Right ventricle myocardium superior (tissue), 1 donor: ENCODE measurements around the gene HHATL. TPM values are rescaled to one million over a fixed set of nuclear protein-coding genes. Genes with fewer than 3 reads are reported as not detected.

ENCODE experiments used
- ATAC-seq: fragments of 200-7000 bp; cut with Tn5 transposase; one replicate; pipeline ENCODE4 v1.9.1; 2020; ENCODE audit warnings: mild to moderate bottlenecking; ENCODE audit not compliant: poor library complexity
- DNase-seq: peaks from one replicate; pipeline ENCODE4 v3.0.0-alpha.2; 2020
- intact Hi-C: fragments of 100-400 bp; cut with DNase I; formaldehyde crosslinking; loops from one replicate; pipeline ENCODE4 v1.11.2; 2022
- total RNA-seq: library from RNA; stranded (reverse); fragmentation: NEBNext Ultra II Directional; extraction: Animal tissue kit (Norgen Biotek cat#: 25700); gene quantifications from one replicate; pipeline ENCODE4 v1.2.1, GENCODE V29; 2021
- donor health status: DM: no; HTN: yes; CAD: no; lungs with severe emphysema.

Gene HHATL
- total RNA-seq, 1 donor from 2014 or later = 486 TPM

DNA sequence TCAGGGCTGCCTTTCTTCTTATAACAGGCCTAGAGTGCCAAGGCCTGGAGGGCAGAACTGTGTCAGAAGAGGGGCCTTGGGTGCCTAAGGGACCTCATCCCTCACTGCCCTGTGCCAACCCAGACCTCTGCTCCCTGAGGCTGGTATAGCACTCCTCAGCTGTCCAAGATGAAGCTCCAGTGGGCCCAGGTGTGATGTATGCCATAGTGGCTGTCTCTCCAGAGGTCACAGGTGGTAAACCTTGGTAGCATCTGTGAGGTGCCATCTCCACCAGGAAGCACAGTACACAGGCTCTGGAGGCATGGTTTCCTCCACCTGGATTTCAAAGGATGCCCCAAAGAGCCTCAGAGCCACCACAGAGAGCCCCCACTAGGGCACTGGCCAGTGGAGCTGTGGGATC, 29.5 kb downstream of the HHATL start:
- DNase-seq (no peak), ATAC-seq (no peak)
- intact Hi-C loops = no loop called here

DNA sequence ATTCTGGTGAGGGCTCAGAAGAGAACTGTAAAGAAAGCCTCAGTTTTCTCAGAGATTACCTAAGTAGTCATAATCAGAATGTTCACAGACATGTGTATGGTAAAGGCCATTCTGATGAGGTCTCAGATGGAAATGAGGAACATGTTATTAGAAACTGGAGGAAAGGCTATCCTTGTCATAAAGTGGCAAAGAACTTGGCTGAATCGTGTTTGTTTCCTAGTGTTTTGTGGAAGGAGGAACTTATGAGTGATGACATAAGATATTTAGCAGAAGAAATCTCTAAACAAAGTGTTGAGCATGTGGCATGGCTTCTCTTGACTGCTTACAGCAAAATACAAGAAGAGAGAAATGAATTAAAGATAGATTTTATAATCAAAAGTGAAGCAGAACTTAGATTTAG, 30.1 kb downstream of the HHATL start:
- intact Hi-C loops = no loop called here
- no peak for ATAC-seq
- DNase-seq = no peak

DNA sequence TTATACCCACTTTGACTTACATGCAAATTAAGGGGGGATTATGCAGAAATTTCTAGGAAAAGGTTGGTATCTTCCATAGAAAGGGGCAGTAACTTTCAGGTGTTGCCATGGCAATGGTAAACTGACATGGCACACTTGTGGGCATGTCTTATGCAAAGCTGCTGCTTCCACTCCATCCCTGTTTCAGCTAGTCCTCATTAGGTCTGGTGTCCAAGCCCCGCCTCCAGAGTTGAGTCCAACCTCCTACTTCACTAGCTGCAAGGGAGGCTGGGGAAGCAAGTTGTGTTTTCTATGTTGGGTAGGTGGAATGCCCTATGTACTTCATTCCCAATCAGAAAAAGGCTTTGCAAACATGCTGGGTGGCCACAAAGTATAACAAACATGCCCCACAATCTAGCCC, 31.9 kb downstream of the HHATL start:
- ATAC-seq (no peak), DNase-seq (no peak)
- intact Hi-C loops = no loop called here

DNA sequence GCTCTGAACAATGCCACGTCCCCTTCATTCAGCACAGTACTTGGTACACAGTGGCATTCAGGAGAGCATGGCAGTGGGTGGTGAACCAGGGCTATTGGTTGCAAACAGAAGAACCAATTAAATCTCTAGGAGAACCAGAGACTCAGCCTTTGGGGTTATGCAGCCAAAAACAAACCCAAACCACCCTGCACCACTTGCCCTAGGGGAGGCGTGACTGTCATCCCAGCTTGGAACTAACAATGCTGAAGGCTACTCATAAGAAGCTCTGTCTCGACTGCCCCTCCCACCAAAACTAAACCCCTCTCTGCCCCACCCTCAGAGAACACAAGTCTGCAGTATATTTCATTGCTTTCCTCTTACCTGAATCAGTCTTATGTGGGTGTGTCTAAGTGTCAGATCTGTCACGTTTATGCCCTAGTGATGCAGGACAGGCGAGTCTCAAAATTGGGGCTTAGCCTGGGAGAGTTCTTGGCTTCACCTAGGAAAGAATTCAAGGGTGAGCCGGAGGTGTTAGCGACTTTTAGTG, 32.5 kb downstream of the HHATL start:
- intact Hi-C loops = no loop called here
- no peak for ATAC-seq
- DNase-seq = no peak

DNA sequence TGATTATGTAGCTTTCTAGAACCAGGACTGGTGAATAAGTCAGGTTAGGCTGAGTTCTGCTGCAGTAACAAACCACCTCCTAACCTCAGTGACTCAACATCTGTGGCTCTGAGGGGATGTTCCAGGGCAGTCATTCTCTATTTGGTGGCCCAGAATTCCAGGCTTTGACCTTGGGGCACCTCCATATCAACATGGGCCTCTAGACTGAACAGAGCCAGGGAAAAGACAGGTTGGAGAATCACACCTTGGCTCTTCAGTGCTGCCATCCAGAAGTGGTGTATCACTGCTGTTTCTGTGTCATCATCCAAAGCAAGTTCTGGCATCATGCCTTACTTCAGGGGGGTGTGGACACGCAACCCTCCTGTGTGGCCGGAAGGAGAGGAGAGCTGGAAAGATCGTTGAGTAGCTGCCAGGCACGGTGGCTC, 33.8 kb downstream of the HHATL start:
- intact Hi-C loops = no loop called here
- peak; percentile 33 for DNase-seq
- ATAC-seq = no peak

DNA sequence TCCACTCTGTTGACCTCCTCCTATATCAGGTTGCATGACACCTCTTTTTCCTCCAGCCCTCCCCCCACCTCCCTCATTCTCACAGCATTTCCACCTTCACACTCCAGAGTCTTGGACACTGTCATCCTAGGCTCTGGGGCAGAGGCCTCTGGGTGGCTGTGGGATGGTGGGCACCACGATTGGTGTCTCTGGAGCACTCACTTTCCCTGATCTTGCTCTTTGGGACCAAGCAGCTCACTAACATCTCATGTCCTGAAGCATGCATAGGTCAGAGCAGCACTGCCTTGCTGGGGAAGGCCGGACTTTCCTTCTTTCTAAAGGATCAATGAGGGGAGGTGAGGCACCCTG, 34.2 kb downstream of the HHATL start:
- intact Hi-C loops = no loop called here

DNA sequence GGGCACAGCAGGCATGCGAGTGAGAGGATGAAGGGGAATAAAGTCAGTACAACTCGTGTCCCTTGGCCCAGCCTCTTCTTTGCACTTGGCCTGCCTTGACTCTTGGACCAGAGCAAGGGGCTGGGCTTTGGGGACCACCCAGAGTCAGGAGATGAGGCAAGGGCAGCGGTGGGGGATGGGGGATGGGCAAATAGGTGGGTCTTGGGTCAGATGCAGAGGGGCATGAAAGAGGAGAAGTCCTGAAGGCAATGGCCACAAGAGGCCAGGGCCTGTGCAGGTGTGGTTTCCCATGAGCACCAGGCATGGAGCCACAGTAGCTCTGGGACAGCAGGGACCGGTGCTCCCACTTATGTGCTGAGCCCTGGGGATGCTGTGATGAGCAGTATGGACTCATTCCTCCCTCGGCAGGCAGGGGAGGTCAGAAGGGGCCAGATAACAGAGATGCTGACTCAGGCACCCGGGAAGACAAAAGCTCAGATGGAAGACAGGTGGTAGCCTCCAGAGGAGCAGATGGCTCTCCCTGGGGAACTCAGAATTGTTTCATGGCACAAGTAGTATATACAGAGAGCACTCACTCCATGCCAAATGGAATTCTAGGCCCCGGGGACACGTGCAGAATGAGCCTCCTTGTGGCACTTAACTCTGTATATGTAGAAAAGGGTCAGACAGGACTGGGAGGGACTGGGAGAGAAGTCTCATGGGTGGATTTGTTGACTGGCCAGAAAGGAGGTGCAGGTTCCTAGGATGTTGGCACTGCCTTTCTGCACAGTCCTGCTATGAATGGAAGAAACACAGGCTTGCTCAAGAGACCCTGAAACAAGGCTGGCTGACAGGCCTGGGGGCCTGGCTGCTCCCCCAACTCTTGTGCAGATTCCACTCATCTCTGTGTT, 34.8 kb downstream of the HHATL start:
- ATAC-seq (peak; percentile 1), DNase-seq (peak; percentile 37)

More for the DNA sequence above, 34.2 kb downstream of the HHATL start:
- ATAC-seq (no peak), DNase-seq (no peak)

DNA sequence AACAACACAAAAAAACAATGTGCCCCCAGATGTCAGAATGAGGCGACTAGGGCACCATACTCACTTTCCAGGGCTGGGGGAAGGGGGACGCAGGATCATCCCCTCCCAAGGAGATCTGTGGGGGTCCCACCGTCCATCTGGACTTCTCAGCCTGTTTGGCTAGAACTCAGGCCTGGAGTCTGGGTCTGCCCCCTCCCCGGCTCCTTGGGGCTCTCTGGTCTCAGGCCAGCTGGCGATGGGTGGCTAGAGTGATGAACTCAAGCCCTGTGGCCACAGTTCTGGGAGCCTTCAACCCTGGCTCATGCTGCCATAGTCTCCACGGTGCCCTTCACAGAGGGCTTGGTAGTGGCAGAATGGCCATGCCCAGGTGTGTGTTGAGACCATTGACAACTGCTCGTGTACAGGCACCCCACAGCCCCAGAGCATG, 35.5 kb downstream of the HHATL start:
- DNase-seq = peak; percentile 35
- peak; percentile 9 for ATAC-seq
- intact Hi-C loops = no loop called here

More for the DNA sequence above, 34.8 kb downstream of the HHATL start:
- intact Hi-C loops = no loop called here

DNA sequence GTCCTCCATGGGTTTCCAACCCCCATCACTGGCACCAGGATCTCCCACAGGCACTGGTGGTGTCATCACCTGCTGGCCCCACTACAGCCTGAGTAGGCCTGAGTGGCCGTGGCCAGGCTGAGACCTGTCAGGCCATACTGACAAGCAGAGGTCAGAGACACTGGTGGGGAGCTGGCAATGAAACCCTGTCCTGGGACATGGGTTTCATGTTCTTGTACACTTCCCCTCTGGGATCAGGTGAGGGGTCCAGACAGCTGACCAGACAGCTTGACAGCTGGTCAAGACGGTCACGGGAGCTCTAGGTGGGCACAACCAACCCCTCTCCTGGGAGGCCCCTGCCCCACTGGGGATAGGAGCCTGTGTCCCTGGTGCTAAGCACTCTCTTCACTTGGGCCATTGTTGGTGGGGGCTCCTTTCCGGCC, 36.0 kb downstream of the HHATL start:
- intact Hi-C loops = no loop called here
- ATAC-seq = peak; percentile 49
- no peak for DNase-seq

DNA sequence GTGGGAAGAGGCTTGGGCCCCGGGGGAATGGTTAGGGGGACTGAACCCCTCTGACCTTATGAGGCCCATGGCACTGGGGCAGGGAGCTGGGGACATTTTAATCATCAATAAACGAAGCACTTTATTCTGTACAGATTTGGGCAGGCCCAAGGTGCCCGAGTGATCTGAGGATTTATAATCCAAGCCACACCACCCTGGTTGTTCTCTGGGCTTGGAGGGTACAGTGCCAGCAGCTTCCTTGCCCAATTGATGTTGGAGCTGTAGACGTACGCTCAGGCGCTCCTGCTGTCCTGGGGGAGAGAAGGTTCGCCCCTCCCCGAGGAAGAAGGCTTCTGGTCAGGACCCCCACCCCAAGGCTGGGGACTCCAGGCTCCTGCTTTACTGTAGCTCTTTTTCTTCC, 36.6 kb downstream of the HHATL start:
- intact Hi-C loops = no loop called here
- ATAC-seq = peak; percentile 14
- no peak for DNase-seq

DNA sequence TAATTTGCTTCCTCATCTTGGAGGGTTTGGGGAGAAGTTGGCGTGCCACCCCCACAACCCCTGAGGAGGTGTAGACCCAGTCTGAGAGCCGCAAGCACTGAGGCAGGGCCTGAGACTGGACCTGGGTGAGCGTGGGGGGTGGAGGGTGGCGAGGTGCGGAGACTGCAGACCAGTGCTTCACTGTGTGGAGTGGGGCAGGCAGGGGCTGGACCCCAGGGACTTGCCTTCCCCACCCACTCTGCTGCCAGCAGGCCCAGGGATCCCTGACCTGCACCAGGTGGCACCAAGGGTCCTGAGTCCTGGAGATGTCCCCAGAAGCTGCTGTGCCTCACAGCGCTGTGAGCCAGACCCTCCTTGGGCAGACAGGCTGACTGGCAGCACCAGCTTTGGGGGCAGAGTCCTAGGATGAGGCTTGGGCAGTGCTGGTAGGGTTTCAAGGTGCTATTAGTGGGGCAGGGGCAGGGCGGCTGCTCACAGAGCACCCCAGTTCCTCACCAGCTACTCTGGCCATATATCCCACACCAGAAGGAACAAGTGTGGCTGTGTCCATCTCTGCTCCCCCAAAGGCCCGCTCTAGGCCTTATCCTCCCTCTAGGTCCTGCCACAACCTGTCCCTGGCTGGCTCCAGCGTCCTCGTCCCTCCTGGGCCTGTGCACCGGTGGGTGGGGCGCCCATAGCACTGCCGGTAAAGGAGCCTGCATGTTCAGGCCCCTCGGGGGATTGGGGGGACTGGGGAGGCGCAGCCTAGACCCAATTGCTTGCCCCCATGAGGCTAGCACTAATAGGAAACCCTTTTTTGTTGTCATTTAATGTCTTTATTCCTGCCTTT, 37.3 kb downstream of the HHATL start:
- no peak for ATAC-seq
- no peak for DNase-seq
- intact Hi-C loops = no loop called here

DNA sequence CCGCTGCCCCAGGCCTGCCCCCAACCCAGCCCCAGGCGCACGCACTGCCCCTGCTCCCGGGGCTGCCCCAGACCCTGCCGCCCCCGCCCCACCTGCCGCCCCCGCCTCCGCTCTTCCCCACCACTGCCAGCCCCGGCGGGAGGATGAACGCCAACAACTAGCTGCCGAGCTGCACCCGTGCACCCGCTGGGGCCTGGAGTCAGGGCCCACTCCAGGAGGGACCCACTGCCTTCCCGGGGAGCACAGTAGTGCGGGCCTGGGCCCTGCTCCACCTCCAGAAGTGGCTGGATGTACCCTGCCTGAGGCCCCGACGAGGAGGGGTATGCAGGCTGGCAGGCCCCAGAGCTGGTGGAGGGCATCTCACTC, 38.2 kb downstream of the HHATL start:
- DNase-seq = no peak
- no peak for ATAC-seq
- intact Hi-C loops = no loop called here

DNA sequence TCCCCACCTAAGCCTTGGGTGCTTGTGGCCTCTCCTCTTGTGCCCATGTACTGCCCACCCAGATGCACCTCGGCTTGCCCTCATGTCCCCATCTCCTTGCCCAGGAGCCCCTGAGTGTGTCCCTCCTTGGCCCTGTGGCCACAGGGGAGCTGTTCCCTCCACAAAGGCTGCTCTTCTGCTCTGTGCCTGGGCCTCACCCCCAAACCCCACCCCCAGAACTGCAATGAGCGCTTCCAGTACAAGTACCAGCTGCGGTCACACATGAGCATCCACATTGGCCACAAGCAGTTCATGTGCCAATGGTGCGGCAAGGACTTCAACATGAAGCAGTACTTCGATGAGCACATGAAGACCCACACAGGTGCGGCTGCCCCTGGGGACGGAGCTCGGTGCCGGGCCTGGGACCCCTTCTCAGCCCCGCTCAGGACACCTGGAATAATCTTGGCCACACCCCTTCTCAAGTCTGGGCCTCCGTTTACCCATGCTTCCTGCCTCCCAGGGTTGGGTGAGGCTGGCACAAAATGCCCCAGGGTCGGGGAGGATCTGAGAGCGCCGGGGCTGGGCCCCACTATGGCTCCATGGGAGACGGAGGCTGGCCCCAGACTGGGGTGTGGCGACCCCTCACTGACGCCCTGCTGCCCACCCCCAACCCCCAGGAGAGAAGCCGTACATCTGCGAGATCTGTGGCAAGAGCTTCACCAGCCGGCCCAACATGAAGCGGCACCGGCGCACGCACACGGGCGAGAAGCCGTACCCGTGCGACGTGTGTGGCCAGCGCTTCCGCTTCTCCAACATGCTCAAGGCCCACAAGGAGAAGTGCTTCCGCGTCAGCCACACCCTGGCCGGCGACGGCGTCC, 38.8 kb downstream of the HHATL start:
- intact Hi-C loops = no loop called here
- DNase-seq (no peak), ATAC-seq (no peak)

DNA sequence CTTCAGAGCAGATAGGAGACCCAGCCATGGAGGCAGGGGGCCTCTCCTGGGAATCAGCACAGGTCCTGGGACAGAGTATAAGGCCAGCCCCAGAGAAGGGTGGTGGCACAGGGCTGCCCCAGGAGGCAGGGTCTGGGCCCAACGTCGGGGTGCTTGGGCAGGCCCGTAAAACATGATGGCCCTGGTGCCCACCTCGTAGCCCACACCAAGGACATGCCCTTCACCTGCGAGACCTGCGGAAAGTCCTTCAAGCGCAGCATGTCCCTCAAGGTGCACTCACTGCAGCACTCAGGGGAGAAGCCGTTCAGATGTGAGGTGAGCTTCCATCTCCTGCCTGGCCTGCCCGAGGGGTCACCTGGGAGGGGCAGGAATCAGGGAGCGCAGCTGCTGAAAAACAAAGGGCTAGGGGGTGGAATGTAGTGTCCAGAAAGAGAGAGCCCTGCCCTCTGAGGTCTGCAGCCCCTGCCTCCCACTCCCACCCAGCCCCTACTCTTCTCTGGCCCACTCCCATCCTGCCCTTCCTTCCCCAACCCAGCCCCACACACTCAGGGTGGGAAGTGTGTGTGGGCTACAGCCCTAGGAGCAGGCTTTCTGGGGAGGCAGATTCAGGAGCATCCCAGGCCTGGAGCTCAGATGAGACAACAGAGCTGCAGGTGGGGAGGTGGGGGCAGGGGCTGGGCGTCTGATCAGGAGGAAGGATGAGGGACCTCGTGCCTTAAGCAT, 39.6 kb downstream of the HHATL start:
- no peak for DNase-seq
- ATAC-seq = no peak

DNA sequence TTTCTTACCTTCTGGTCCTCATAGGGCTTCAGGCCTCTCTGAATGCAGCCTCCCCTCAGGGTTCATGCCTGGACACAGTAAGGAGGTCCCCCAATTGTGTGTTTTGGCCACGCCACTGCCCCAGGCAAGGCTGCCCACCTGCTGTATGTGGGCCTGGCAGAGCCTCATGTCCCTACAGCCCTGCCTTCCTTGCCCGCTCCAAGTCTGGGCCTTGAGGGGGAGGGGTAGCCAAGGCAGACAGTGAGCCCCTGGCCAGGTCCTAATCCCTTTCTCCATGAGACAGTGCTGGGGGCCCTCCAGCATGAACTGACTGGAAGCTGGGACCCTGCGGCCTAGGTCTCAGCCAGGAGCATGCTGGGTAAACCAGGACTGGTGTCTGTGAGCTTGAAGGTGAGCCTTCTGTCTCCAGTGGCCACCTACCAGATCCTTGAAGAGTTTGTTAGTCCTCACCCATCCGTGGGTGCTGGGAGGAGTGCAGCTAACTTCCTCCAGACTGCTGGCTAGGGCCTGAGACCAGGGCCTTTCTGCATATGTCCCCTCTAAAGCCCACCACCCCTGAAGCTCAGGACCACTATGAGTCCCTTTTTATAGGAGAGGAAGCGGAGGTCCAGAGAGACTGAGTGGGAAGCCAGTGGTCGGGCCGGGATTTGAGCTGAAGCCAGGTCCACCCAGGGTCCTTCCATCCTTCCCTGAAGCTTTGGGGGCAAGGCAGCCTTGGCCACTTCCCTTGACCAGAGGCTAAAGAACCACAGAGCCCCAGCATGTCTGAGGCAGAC, 40.4 kb downstream of the HHATL start:
- ATAC-seq = no peak
- intact Hi-C loops = no loop called here
- DNase-seq = no peak

More for the DNA sequence above, 39.6 kb downstream of the HHATL start:
- intact Hi-C loops = no loop called here

DNA sequence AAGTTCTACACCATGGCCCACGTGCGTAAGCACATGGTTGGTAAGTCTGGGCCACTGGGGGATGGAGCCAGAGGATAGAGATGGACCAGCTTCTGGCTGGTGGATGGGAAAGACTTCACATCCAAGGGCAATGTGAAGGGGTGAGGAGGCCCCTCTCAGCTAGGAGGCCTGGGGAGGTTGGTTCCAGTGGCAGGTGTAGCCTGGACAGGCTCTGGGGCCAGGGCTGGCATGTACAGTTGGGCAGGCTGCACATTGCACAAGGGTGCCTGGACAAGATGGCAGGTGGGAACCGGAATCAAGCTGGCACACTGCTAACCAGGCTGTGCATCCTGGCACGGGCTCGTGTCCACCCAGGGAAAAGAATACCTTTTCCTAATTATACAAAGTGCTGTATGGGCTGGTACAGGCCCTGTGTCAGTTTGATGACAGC, 41.0 kb downstream of the HHATL start:
- ATAC-seq = no peak
- intact Hi-C loops = no loop called here
- no peak for DNase-seq

DNA sequence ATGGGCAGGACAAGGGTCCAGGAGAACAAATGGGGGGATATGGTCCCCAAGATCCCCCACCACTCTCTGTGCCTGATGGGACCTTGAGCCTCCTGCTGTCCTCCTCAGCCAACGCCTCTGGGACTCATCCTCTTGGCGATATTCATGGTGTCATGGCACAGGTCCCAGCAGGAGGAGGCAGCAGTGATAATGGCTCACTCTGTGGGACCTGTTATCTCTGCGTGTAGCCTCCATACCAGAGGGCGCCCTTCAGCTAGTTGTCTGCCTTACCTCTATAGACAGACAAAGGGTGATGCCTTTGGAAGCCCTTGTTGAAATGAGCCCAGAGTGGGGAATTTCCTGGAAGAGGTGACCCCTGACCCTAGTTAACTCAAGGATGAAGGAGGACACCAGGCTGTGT, 41.7 kb downstream of the HHATL start:
- DNase-seq (no peak), ATAC-seq (peak; percentile 45)
- intact Hi-C loops = no loop called here
